SK-N-SH (cell line): ENCODE results near the gene RSU1. TPM values are rescaled to one million over a fixed set of nuclear protein-coding genes. Genes with fewer than 3 reads are reported as not detected.

Experiments
- CTCF ChIA-PET: fragments of 300-600, 350-600 bp; formaldehyde crosslinking; extraction: SDS; loops from one replicate; lab custom pipeline; 2021; lab: Yijun Ruan, JAX
- POLR2A ChIA-PET: fragments of 350-600 bp; sonication (Branson Sonifier 250); formaldehyde crosslinking; extraction: SDS; loops from one replicate; lab custom pipeline; 2020; ENCODE audit warnings: antibody characterized with exemption, inconsistent platforms; lab: Yijun Ruan, JAX
- DNase-seq: peaks from one replicate; pipeline ENCODE4 v3.0.0; 2012
- H2AFZ ChIP-seq: fragments of 200-600 bp; sonication (generic); 2 replicates; pipeline ENCODE4 v1.8.1; 2016; ENCODE audit warnings: antibody characterized with exemption, mild to moderate bottlenecking, low read depth
- H3F3A ChIP-seq: fragments of 200-600 bp; sonication (generic); replicated peaks from 2 replicates; pipeline ENCODE3; 2016; ENCODE audit warnings: antibody characterized with exemption, mild to moderate bottlenecking; ENCODE audit not compliant: insufficient read depth
- H3K27ac ChIP-seq, 2 experiments: fragments of 200-500 bp in 1 of 2; fragments of 200-600 bp in 1 of 2; sonication (Bioruptor generic) in 1 of 2; sonication (generic), shearing (Covaris generic) in 1 of 2; 2 replicates each; pipeline versions ENCODE4 v1.5.1 to v1.6.1; 2014 to 2016; ENCODE audit warnings: low read depth in 2 of 2, inconsistent platforms in 1 of 2, low read length in 1 of 2, mild to moderate bottlenecking in 1 of 2, mixed read lengths in 1 of 2
- H3K27me3 ChIP-seq: fragments of 200-600 bp; sonication (generic), shearing (Covaris generic); 2 replicates; pipeline ENCODE4 v1.6.1; 2016; ENCODE audit warnings: mixed run types; ENCODE audit not compliant: insufficient read depth
- H3K36me3 ChIP-seq, 2 experiments: fragments of 200-500 bp in 1 of 2; fragments of 200-600 bp in 1 of 2; sonication (Bioruptor generic) in 1 of 2; sonication (generic) in 1 of 2; replicated peaks in 1 of 2; 2 replicates each; pipeline versions ENCODE3 to v1.5.1; 2014 to 2016; ENCODE audit warnings: low read length in 1 of 2, mild to moderate bottlenecking in 1 of 2; ENCODE audit not compliant: insufficient read depth in 2 of 2, control insufficient read depth in 1 of 2
- H3K4me1 ChIP-seq, 2 experiments: fragments of 200-500 bp in 1 of 2; fragments of 200-600 bp in 1 of 2; sonication (Bioruptor generic) in 1 of 2; sonication (generic), shearing (Covaris generic) in 1 of 2; 2 replicates each; pipeline versions ENCODE4 v1.5.1 to v1.6.1; 2014 to 2016; ENCODE audit warnings: low read depth in 1 of 2, low read length in 1 of 2, mixed run types in 1 of 2; ENCODE audit not compliant: insufficient read depth in 2 of 2, control insufficient read depth in 1 of 2
- H3K4me2 ChIP-seq: fragments of 200-600 bp; sonication (generic), shearing (Covaris generic); 2 replicates; pipeline ENCODE4 v1.6.1; 2017; ENCODE audit warnings: mixed run types
- H3K4me3 ChIP-seq, 2 experiments: fragments of 200-500 bp in 1 of 2; fragments of 200-600 bp in 1 of 2; sonication (Bioruptor generic) in 1 of 2; sonication (generic), shearing (Covaris generic) in 1 of 2; 2 replicates each; pipeline versions ENCODE4 v1.5.1 to v1.8.1; 2014 to 2016; ENCODE audit warnings: low read depth in 2 of 2, inconsistent platforms in 1 of 2, low read length in 1 of 2, mild to moderate bottlenecking in 1 of 2, mixed read lengths in 1 of 2, moderate library complexity in 1 of 2
- H3K79me2 ChIP-seq: fragments of 200-600 bp; sonication (generic); 2 replicates; pipeline ENCODE4 v1.8.1; 2017; ENCODE audit warnings: mild to moderate bottlenecking; ENCODE audit not compliant: insufficient read depth
- H3K9ac ChIP-seq: fragments of 200-600 bp; sonication (generic); 2 replicates; pipeline ENCODE4 v1.6.1; 2017; ENCODE audit warnings: mixed run types
- H3K9me2 ChIP-seq: fragments of 200-600 bp; sonication (generic); 2 replicates; pipeline ENCODE4 v1.6.1; 2017; ENCODE audit warnings: mixed run types
- H3K9me3 ChIP-seq: fragments of 200-600 bp; sonication (generic); 2 replicates; pipeline ENCODE4 v1.6.1; 2017; ENCODE audit warnings: mixed run types, mild to moderate bottlenecking, moderate library complexity
- H4K20me1 ChIP-seq: fragments of 200-600 bp; sonication (generic); 2 replicates; pipeline ENCODE4 v1.6.1; 2017; ENCODE audit warnings: mild to moderate bottlenecking, mixed run types; ENCODE audit not compliant: insufficient read depth
- CHD2 ChIP-seq: fragments of 150-350 bp; IDR thresholded peaks from 2 replicates; pipeline ENCODE4 v1.6.1; 2018; ENCODE audit warnings: low read length; ENCODE audit not compliant: partially characterized antibody
- EP300 ChIP-seq, 2 experiments: IDR thresholded peaks; 2 replicates each; pipeline versions ENCODE4 v1.4.0 to v1.6.1; 2012; ENCODE audit warnings: borderline replicate concordance in 1 of 2, low read depth in 1 of 2, low read length in 1 of 2
- IRF3 ChIP-seq: fragments of 150-350 bp; IDR thresholded peaks from 2 replicates; pipeline ENCODE4 v1.6.1; 2016; ENCODE audit warnings: mild to moderate bottlenecking, low read depth, low read length
- JUND ChIP-seq: IDR thresholded peaks from 2 replicates; pipeline ENCODE4 v1.4.0; 2012
- MEF2A ChIP-seq: IDR thresholded peaks from 2 replicates; pipeline ENCODE4 v1.4.0; 2012; ENCODE audit warnings: low read depth, borderline replicate concordance
- NFIC ChIP-seq: IDR thresholded peaks from 2 replicates; pipeline ENCODE4 v1.4.0; 2012; ENCODE audit warnings: borderline replicate concordance
- NRF1 ChIP-seq: IDR thresholded peaks from 2 replicates; pipeline ENCODE4 v1.6.1; 2012; ENCODE audit warnings: low read depth, mild to moderate bottlenecking, low read length
- PBX3 ChIP-seq: IDR thresholded peaks from 2 replicates; pipeline ENCODE4; 2012
- POLR2AphosphoS5 ChIP-seq: IDR thresholded peaks from 2 replicates; pipeline ENCODE4 v1.6.1; 2012; ENCODE audit warnings: low read depth, low read length
- RXRA ChIP-seq: IDR thresholded peaks from 2 replicates; pipeline ENCODE4 v1.4.0; 2012; ENCODE audit warnings: low read depth, mild to moderate bottlenecking, borderline replicate concordance
- SIN3A ChIP-seq: IDR thresholded peaks from 2 replicates; pipeline ENCODE4 v1.6.1; 2012; ENCODE audit warnings: low read depth, mild to moderate bottlenecking, low read length, moderate library complexity, borderline replicate concordance
- SMC3 ChIP-seq: IDR thresholded peaks from 2 replicates; pipeline ENCODE4 v1.6.1; 2012; ENCODE audit warnings: low read depth, low read length, improper control_type of control experiment
- TCF12 ChIP-seq: IDR thresholded peaks from 2 replicates; pipeline ENCODE4 v1.4.0; 2012
- TEAD4 ChIP-seq: IDR thresholded peaks from 2 replicates; pipeline ENCODE4 v1.4.0; 2012; ENCODE audit warnings: mild to moderate bottlenecking, borderline replicate concordance; ENCODE audit not compliant: insufficient read depth
- YY1 ChIP-seq: IDR thresholded peaks from 2 replicates; pipeline ENCODE4 v1.4.0; 2012; ENCODE audit warnings: low read depth, mild to moderate bottlenecking
- WGBS: methylation state at CpG from one replicate; pipeline ENCODE4 v1.1.6; 2017; ENCODE audit warnings: low lambda C conversion rate; 5-methylcytosine and 5-hydroxymethylcytosine counted together
- polyA plus RNA-seq, 3 experiments: library from polyadenylated mRNA; depleted of rRNA; stranded (reverse); fragments of >200 nt; gene quantifications; 2 replicates each; pipeline ENCODE4 v1.2.3, GENCODE V29; 2012
- TF ChIP-seq, protein P1 (sequence below): IDR thresholded peaks from 2 replicates; pipeline ENCODE4 v1.4.0; 2012; ENCODE audit warnings: low read depth, borderline replicate concordance
- TF ChIP-seq, protein P2 (sequence below): fragments of 200-600 bp; sonication (generic); IDR thresholded peaks from 2 replicates; pipeline ENCODE4 v1.6.1; 2017; ENCODE audit warnings: antibody characterized with exemption, mild to moderate bottlenecking, moderate library complexity

The RSU1 gene
- polyA plus RNA-seq, 1 of the 3 experiments (the other 2 are of a cell fraction) = 59.8 TPM

GRCh38 chr10:16832351-16833080, 15.3 kb upstream of the RSU1 start (continued):
- TF ChIP-seq IRF3 = no peak
- TF ChIP-seq NFIC = peak; percentile 90
- TF ChIP-seq, protein P1, sequence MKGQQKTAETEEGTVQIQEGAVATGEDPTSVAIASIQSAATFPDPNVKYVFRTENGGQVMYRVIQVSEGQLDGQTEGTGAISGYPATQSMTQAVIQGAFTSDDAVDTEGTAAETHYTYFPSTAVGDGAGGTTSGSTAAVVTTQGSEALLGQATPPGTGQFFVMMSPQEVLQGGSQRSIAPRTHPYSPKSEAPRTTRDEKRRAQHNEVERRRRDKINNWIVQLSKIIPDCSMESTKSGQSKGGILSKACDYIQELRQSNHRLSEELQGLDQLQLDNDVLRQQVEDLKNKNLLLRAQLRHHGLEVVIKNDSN = no peak
- peak; percentile 43 for TF ChIP-seq PBX3
- peak; percentile 61; the same call in 1 of the 2 replicates for TF ChIP-seq YY1
- TF ChIP-seq EP300 (IDR thresholded peaks at IDR 0.05; ENCODE audit: borderline replicate concordance in 1 of 2, low read depth in 1 of 2, low read length in 1 of 2) = peak in 1 of 2 experiments; percentile 72; a peak in 1 of 4 replicates

- TF ChIP-seq TEAD4 (no peak), MEF2A (0 out of 2 replicates have a peak, but pooled peaks have one; percentile 41)
- Histone ChIP-seq H3K9me3 (no peaks in the 10 kb centered on the region), H4K20me1 (no peaks in the 10 kb centered on the region), H3K4me2 (peak overlapping the region; percentile 68), H3K4me3 (peak overlapping the region in 1 of 2 experiments; percentile 23; a peak in 2 of 4 replicates), H3K27ac (peak overlapping the region; percentile 29 to 95; a peak in 3 of 4 replicates), H3K4me1 (peaks cover 0 to 31% of the 10 kb centered on the region in 2 experiments; a peak in 2 of 4 replicates), H3K36me3 (peaks cover 0 to 3% of the 10 kb centered on the region in 2 experiments), H3K9ac (peak overlapping the region; percentile 59; the same call in 1 of the 2 replicates), H3F3A (peaks cover 49% of the 10 kb centered on the region), H3K9me2 (no peaks in the 10 kb centered on the region), H3K27me3 (no peaks in the 10 kb centered on the region), H3K79me2 (peaks cover 3% of the 10 kb centered on the region; the same call in 1 of the 2 replicates), H2AFZ (peak overlapping the region; percentile 45; the same call in 1 of the 2 replicates)
- no peak for DNase-seq
- 65% methylated on average over 9 of the region's 9 CpGs for WGBS
- ChIA-PET CTCF (interaction anchor here (0.6 to 2.3 kb wide), 17 partner anchors 11 to 605 kb away, joined by 3 to 15 read pairs (median 5); partner anchors contain the start of gene RSU1), POLR2A (no interaction called here)
These were observed 11.5 kb upstream of the RSU1 start for GRCh38 chr10:16828701-16829175.

DNA sequence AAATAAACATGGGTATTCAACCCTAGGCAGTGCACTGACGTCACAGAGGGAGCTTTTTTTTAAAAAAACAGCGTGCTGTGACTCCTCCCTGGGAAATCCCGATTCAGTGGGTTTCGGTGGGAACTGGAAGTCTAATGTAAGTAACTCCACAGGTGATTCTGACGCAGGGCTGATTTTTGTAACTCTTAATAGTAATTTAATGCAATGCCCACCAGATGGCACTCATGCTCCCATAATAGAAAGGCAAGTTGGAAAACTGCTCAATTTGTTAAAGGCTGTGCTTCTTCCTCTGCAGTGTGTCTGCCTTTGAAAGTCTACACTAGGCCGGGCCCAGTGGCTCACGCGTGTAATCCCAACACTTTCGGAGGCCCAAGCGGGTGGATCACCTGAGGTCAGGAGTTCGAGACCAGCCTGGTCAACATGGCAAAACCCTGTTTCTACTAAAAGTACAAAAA, 10.9 kb upstream of the RSU1 start:
- Histone ChIP-seq H4K20me1 (no peaks in the 10 kb centered on the region), H3K9ac (peak overlapping the region; percentile 59; the same call in 1 of the 2 replicates), H3K36me3 (peaks cover 0 to 9% of the 10 kb centered on the region in 2 experiments), H3K27me3 (no peaks in the 10 kb centered on the region), H3K4me1 (peaks cover 0 to 25% of the 10 kb centered on the region in 2 experiments; a peak in 2 of 4 replicates), H3K79me2 (peaks cover 3% of the 10 kb centered on the region; the same call in 1 of the 2 replicates), H2AFZ (peak overlapping the region; percentile 77; the same call in 1 of the 2 replicates), H3K4me2 (peak overlapping the region; percentile 68), H3K9me3 (no peaks in the 10 kb centered on the region), H3F3A (peaks cover 43% of the 10 kb centered on the region), H3K4me3 (peak overlapping the region; percentile 23 to 24; a peak in 3 of 4 replicates), H3K27ac (peak overlapping the region in 1 of 2 experiments; percentile 95; a peak in 3 of 4 replicates), H3K9me2 (no peaks in the 10 kb centered on the region)
- ChIA-PET CTCF (interaction anchor here (0.6 to 2.3 kb wide), 35 partner anchors 9 to 605 kb away, joined by 3 to 15 read pairs (median 4); partner anchors contain the start of gene RSU1), POLR2A (no interaction called here)
- peak; percentile 27 for DNase-seq
- 8% methylated on average over 11 of the region's 11 CpGs for WGBS
- TF ChIP-seq SIN3A (no peak), CHD2 (no peak), TCF12 (no peak), RXRA (no peak), POLR2AphosphoS5 (no peak), NRF1 (no peak), EP300 (IDR thresholded peaks at IDR 0.05; ENCODE audit: borderline replicate concordance in 1 of 2, low read depth in 1 of 2, low read length in 1 of 2) (no peak), SMC3 (peak; percentile 76), YY1 (no peak), JUND (no peak)
- TF ChIP-seq, protein P1 = no peak
- TF ChIP-seq, protein P2, sequence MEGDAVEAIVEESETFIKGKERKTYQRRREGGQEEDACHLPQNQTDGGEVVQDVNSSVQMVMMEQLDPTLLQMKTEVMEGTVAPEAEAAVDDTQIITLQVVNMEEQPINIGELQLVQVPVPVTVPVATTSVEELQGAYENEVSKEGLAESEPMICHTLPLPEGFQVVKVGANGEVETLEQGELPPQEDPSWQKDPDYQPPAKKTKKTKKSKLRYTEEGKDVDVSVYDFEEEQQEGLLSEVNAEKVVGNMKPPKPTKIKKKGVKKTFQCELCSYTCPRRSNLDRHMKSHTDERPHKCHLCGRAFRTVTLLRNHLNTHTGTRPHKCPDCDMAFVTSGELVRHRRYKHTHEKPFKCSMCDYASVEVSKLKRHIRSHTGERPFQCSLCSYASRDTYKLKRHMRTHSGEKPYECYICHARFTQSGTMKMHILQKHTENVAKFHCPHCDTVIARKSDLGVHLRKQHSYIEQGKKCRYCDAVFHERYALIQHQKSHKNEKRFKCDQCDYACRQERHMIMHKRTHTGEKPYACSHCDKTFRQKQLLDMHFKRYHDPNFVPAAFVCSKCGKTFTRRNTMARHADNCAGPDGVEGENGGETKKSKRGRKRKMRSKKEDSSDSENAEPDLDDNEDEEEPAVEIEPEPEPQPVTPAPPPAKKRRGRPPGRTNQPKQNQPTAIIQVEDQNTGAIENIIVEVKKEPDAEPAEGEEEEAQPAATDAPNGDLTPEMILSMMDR = peak; percentile 61
